Activated CD4-positive, alpha-beta T cell treated with anti-CD3 and anti-CD28 coated beads for 24 hours (primary cell): Measurements from ENCODE around the gene ASB14.
"Not testable (repeated sequence)": the region's sequence is repeated elsewhere in the genome, so short reads cannot be mapped to it uniquely, and the experiment has no call there.

Experiments
- DNase-seq, 2 donors: peaks; one replicate each; pipeline ENCODE4 v3.0.0-alpha.2; 2020; ENCODE audit warnings: low read depth in 2 of 2

The ASB14 gene

DNA sequence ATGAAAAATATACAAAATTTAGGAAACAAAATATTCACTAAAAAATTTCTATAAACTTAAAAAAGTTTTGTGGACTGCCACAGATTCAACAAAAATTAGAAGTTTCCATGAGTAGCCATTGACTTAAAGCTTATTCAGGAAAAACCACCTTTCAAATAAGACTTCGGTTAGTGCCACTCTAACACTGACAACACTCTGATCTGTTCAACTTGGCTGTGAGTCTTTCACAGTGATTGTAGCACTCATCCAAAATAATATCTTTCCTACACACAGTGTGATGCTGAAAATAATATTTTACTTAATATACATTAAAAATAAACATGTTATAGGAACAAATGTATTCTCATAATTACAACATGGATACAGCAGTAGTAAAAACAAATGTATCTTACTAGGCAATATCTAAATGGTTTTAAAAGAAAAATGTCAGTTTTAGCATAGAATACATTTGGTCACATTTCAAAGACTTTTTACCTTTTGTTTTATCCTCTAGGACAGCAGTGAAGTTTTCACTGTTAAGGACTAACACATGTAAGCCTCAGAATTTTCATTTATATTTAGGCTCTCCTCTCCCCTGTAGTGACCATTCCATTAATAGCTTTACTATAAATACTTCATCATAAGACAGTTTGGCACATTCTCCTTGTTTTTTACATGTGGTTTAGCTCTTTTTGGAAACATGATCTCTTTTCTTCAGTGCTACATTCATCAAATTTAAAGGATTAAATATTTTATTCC, at the start of gene ASB14:
ASB14 (minus strand) TSS at position 527 of the 738 bp plus-strand sequence. CDS start 652 bp downstream, outside the sequence.
- DNase-seq: no peak

DNA sequence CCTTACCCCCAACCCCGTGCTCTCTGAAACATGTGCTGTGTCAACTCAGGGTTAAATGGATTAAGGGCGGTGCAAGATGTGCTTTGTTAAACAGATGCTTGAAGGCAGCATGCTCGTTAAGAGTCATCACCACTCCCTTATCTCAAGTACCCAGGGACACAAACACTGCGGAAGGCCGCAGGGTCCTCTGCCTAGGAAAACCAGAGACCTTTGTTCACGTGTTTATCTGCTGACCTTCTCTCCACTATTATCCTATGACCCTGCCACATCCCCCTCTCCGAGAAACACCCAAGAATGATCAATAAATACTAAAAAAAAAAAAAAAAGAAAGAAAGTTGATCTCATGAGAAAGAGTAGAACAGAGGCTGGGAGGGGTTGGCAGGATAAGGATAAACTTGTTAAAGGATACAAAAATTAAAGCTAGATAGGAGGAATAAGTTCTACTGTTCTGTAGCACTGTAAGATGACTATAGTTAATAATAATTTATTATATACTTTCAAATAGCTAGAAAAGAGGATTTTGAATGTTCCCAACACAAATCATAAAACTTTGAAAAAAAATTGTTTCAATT, 46.7 kb upstream of the ASB14 start:
- DNase-seq: not testable (repeated sequence)

DNA sequence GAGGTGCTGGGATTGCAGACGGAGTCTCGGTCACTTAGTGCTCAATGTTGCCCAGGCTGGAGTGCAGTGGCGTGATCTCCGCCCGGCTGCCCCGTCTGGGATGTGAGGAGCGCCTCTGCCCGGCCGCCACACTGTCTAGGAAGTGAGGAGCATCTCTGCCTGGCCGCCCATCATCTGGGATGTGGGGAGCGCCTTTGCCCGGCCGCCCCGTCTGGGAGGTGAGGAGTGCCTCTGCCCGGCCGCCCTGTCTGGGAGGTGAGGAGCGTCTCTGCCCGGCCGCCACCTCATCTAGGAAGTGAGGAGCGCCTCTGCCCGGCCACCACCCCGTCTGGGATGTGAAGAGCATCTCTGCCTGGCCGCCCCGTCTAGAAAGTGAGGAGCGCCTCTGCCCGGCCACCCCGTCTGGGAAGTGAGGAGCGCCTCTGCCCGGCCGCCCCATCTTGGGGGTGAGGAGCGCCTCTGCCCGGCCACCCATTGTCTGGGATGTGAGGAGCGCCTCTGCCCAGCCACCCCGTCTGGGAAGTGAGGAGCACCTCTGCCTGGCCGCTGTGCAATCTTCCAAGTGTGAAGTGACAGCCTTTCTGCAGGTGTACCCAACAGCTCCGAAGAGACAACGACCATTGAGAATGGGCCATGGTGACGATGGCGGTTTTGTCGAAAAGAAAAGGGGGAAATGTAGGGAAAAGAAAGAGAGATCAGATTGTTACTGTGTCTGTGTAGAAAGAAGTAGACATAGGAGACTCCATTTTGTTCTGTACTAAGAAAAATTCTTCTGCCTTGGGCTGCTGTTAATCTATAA, 46.0 kb upstream of the ASB14 start:
- not testable (repeated sequence) for DNase-seq

DNA sequence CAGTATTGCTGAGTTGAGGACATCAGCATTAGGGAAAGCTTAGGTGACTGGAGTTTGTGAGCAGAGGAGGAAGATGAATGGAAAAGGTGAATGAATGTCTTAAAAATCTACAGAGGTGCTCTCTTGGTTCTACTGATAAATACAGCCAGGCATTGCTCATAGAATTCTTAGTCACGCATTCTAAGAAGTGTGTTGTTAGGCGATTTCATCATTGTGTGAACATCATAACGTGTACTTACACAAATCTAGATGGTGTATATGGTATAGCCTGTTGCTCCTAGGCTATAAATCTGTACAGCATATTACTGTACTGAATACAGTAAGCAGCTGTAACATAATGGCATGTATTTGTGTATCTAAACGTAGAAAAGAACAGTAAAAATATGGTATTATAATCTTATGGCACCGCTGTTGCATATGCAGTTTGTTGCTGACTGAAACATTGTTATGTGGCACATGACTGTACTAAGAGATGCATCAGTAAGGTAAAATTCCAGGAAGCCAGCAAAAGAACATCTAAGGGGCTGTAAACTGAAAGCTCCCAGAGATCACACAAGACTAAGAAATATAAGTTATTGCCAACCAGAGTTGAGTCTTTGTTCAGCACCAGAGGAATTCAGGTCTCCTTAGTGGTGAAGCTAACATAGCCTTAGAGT, 42.9 kb upstream of the ASB14 start:
- DNase-seq: no peak

DNA sequence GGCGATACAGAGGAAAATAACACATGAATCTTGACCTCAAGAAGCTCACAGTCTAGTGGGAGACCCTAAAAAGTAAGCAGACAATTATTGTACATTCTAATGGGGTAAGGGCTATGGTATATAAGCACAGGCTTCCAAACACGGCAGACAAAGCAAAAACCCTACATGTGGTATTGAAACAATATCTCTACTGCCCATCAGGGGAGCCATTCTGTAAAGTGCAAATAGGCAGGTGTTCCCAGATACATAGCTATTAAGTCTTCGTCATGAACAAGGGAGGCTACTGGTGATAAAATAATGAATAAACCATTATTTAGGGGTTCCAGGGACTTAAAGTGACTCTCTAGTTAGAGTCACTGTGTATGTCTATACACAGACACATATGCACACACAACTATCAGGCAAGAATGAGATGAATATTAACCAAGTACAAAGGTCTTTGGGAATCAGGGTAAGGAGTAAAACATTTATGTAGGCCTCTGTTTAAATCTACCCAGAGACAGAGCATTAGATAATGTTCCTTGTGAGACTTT, 38.7 kb upstream of the ASB14 start:
- no peak for DNase-seq

DNA sequence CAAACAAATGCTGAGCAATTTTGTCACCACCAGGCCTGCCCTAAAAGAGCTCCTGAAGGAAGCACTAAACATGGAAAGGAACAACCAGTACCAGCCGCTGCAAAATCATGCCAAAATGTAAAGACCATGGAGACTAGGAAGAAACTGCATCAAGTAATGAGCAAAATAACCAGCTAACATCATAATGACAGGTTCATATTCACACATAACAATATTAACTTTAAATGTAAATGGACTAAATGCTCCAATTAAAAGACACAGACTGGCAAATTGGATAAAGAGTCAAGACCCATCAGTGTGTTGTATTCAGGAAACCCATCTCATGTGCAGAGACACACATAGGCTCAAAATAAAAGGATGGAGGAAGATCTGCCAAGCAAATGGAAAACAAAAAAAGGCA, 34.0 kb upstream of the ASB14 start:
- not testable (repeated sequence) for DNase-seq

DNA sequence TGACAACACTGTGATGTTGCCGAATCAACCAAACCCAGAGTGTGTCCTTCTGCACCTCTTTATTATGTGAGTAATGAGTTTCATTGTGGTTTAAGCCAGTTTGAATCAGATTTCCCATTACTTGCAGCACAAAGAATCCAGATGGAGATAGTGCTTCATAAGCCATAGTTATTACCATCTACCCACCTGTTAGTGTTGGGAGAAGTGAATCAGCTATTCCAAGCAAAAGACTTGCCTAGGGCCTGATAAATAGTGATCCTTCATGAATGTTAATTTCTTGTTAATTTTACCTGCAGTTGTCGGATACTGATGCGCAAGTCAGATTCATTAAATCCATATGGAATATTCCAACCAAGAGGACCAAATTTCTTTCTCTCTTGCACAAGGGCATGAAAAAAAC, 21.7 kb upstream of the ASB14 start:
- DNase-seq: no peak

DNA sequence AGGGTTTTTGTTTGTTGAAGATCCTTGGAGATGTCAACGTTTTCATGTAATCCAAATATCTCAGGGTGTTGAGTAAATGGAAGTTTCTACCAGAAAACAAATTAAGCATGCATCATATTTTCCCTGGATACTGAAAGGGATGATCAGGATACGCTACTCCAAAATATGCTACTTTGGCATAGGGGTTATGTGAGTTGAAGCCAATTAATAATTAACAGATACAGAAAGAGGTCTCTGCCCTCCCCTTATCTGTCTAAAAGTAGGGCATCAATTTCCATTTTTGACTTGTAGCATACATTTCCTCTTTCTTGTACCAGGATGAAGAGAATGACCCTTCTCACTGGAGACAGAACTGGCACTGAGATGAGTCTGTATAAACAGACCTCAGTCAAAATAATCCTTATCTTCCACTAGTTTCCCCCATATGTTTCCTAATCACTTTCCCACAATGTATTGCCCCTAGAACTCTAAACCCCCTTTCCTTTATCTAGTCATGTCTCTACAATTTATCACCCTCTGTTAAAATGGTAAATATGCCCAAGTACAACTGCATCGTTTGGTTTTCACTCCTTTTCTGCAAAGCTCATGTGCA, 17.4 kb upstream of the ASB14 start:
- no peak for DNase-seq

DNA sequence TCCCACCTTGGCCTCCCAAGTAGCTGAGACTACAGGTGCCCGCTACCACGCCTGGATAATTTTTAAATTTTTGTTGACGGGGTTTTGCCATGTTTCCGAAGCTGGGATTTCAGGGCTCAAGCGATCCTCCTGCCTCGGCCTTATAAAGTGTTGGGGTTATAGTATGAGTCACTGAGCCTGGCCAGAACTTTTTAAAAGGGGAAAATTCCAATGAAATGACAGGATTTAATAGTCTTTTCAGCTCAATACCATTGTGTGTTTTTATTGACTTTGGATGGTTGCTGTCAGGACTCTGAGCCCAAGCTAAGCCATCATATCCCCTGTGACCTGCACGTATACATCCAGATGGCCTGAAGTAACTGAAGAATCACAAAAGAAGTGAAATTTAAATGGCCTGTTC, 11.0 kb upstream of the ASB14 start:
- DNase-seq: not testable (repeated sequence)

DNA sequence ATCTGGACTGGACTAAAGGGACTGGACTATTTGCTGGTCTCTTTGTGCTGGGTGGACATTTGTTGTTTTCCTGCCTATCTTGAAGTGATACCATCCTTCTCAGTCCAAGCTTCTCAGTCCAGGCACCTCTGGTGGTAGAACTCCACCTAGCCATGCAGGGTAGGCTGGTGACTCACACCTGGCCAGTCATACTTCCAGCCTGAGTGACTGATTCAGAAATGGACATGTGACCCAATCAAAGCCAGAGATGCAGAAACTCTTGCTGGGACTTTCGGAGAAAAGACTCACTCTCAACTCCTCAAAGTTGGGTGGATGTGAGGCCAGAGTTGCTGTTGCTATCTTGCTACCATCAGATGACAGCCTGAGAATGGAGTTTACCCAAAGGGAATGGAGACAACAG, 5.6 kb upstream of the ASB14 start:
- DNase-seq: no peak

DNA sequence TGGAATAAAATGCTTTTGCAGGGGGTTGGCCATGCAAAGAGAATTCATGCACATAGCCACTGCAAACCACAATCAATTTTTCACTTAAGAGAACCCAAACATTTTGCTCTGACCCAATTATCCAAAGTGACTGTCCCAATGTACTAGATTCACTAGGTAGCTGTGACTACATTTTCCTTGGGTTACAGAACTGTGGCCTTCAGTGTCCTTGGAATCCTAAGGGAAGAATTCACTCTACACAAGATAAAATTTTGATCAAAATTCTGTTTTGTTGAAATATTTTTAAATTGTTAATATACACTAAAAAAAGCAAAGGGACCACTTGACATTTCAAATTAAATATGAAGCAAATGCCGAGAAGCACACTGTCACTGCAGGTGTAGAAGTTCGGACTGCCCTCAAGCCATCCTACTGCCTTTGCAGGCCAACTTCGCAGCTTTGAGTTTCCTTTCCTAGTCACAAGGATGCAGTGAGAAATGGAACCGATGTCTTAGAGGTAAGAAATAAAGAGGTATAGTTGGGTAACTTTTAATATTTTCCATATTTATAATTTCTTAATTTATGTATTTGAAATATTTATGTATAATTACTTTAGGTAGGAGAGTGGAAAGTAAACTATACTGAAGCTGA, 527 bp upstream of the ASB14 start:
- no peak for DNase-seq

DNA sequence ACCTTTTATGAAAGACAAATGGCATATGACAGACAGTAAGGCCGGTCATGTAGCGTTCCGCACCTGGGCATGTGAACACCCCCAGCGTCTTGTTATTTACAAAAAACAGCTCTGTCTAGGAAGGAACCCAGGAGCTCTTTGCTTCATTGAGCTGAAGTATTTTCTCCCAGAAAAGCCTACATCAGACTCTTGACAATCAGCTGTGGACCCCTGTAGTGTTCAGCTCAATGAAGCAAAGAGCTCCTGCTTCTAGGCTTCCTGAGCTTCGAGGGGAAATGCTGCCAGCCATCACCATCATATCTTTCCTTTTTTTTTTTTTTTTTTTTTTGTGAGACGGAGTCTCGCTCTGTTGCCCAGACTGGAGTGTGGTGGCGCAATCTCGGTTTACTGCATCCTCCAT, 4.1 kb downstream of the ASB14 start:
- no peak for DNase-seq

DNA sequence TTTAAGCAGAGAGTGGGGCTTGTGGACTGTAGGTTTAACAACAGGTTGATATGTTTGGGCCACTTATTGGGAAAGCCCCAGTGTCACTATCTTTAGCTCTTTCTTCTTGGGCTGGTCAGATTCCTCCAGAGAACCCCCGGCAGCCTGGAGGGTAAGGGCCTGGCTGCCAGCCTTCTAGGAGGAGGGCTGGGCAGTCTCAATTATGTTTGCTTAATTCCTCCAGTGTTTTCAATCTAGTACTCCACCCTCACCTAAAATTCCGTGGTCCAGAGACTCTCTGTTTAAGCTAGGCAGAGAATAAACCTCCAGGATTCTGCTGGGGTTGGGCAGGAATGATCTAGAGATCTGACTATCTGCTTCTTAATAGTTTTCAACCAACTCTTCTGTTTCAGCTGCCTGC, 5.3 kb downstream of the ASB14 start:
- DNase-seq: no peak

DNA sequence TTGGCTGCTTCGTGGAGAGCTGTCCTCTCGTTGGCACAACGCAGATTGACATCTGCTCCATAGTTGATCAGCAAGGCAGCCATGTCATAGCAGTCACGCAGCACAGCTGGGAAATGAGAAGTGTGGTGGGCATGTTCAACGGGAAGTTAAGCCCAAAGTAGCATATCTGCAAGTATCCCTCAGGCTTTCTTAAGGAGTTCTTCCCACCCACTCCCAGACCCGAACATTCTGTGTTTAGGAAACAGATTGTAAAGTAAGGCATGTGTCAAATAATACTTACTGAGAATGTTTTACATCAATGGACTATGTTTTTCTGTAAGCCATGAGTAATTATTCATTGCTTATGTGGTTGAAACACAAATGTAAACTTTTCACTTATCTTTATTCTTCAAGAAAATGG, 9.2 kb downstream of the ASB14 start:
- DNase-seq: no peak

DNA sequence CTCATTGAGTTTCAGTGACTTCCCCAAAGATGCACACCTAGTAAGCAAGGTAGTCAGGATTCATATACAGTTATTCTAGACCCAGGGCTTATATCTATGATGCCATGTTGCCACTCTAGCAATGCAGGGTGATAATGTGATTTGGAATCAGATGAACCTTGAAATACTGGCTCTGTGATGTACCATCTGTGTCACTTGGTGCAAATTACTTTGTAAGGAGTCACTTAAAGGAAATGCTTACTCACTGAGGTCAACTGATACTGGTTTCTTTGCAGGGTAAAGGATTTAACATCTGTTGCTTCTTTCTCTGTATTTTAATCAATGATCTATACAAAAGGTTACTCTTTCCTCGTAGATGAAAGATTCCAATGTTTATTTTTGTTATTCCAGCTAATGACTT, 10.8 kb downstream of the ASB14 start:
- DNase-seq: no peak

DNA sequence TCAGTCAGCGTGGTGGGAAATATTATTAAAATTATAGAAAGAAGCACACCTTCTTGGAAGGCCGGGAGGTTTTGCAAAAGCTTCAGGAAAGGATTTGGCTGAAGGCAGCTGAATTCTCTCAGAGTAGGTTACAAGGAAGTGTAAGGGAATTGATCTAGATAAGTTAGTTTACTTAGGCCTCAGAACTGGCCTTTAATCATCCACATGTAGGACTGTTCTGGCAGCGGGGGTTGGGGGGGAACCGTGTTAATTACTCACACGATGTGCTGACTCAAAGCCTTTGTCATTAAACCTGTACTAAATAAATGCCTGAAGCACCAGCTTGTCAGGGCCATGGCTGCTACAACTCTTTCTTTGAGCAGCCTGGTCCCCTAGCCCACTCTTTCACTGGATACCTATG, 12.8 kb downstream of the ASB14 start:
- no peak for DNase-seq

DNA sequence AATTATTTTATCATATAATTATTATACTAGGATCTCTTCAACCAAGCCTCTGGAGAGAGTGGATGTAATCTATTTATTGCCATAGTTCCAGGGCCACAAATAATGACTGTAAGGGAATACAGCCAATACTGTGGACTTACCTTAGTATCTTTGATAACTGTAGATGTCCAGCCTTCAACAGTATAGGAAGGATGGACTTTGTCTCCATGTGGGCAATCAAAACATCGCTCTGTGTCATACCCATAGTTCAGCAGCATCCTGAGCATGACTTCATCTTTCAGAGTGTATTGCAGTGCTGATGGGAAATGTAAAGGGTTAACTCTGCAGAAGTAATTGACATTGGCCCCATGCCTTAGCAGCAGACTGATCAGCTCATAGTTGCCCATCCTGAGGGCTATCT, 14.2 kb downstream of the ASB14 start:
- DNase-seq: no peak

DNA sequence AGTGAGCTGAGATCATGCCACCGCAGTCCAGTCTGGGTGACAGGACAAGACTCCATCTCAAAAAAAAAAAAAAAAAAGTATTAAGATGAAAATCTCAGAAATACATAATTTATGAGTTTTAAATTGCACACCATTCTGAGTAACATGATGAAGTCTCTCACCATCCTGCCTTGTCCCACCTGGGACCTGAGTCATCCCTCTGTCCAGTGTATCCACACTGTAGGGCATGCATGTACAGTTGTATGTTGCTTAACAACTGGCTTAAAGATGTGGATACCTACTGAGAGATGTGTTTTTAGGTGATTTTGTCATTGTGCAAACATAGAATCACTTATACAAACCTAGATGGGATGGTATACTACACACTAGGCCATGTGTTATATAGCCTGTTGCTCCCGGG, 17.1 kb downstream of the ASB14 start:
- no peak for DNase-seq

DNA sequence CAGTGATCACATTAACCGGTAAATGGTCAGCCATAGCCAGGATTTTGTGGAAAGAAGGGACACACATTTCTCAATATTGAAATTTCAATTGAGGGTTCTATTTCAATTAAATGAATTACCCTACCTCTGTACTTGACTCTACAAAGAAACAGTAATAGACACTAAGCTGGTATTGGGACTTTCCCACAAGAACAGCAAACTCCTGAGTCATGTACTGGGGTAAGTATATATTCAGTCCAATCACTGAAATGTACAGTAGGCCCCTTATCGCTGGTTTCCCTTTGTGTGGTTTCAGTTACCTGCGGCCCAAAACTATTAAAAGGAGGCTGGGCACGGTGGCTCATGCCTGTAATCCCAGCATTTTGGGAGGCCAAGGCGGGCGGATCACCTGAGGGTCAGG, 17.6 kb downstream of the ASB14 start:
- no peak for DNase-seq

DNA sequence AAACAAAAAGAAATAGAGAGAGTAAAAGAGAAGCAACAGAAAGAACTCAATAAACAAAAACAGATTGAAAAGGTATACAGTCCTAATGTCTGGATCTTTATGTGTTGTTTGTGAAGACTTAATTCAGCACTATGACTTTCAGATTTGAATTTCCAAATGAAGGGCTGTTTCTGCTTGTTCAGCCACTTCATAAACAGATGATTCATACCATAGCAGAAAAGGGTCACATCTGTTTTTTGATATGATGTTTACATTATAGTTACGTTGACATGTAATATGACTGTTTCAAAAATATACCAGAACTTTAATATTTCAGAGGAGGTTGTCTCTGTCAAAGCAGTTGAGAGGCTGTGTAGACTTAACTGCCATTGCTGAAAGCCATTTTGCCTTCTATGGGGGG, 24.1 kb downstream of the ASB14 start:
- no peak for DNase-seq

DNA sequence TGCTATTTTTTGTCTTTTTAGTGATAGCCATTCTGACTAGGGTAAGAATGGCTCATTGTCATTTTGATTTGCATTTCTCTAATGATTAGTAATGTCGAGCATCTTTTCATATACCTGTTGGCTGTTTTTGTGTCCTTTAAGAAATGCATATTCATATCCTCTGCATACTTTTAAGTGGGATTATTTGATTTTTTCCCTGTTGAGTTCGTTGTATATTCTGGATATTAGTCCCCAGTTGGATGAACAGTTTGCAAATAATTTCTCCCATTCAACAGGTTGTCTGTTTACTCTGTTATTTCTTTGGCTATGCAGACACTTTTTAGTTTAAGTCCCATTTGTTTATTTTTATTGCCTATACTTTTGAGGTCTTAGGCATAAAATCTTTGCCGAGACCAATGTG, 30.6 kb downstream of the ASB14 start:
- no peak for DNase-seq
